Measurements from ENCODE around the gene PCDHGA6. TPM values are rescaled to one million over a fixed set of nuclear protein-coding genes. Genes with fewer than 3 reads are reported as not detected.
A peak's percentile ranks its signal among the peaks of the same experiment; 100 is the strongest.
"Not testable (repeated sequence)": the region's sequence is repeated elsewhere in the genome, so short reads cannot be mapped to it uniquely, and the experiment has no call there.

The PCDHGA6 gene
- total RNA-seq, 4 donors from 2014 or later: 2.4 to 7.5 (median 3.7) TPM

DNA sequence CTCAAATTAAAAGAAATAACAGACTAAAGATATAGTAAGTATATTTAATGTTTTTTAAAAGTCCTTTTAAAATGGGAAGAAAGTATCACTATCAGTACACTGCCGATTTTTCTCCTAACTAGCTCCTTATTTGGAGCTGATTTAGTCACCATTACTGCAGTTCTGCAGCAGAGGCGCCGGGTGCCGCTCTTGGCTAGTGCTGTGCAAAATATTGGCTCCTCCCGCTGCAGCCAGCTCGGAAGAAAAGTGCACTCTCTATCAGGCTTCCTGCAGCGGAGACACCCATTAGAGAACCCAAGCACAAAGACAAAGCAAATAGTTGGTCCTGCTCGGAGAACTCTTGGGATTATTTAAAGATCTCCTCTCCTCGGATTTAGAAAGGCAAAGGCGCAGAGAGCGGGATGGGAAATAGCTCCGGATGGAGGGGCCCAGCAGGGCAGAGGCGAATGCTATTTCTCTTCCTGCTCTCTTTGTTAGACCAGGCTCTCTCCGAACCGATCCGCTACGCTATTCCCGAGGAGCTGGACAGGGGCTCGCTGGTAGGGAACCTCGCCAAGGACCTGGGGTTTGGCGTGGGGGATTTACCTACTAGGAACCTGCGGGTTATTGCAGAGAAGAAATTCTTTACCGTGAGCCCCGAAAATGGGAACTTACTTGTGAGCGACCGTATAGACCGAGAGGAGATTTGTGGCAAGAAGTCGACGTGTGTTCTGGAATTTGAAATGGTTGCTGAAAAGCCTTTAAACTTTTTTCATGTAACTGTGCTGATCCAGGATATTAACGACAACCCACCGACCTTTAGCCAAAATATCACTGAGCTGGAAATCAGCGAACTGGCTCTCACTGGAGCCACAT lies 3.5 kb upstream of the PCDHGA6 start, which contains the start of gene PCDHGB3:
Gene PCDHGB3, plus strand, starts transcription at position 249 of the 855 bp plus-strand sequence. Its CDS starts 153 bp downstream, at position 402.
- Histone ChIP-seq H3K9me3 (peaks cover 26 to 95% of the 10 kb centered on the region in 2 donors), H3K27ac (no peak within 1 kb of the TSS), H3K4me3 (peak within 1 kb of the TSS in 1 of 4 donors; percentile 30), H3K27me3 (peaks cover 15% of the 10 kb centered on the region), H3K36me3 (peaks cover 0 to 3% (median 0%) of the 10 kb centered on the region in 4 donors), H3K4me1 (no peaks in the 10 kb centered on the region)
- DNase-seq: peak; percentile 21
- WGBS, 2 donors (ENCODE audit: low coverage in 1 of 2): 47 to 52% methylated on average over 12 to 32 of the region's 32 CpGs
- intact Hi-C loops (cut with DNase I; ENCODE audit: low total_unique reads) (no loop called here), in situ Hi-C loops (cut with MboI; ENCODE audit: low pct_ligation_motif_present in 1 of 4, low pct_unique_long_range_greater_than_20kb in 1 of 4, low sequenced_read_pairs in 3 of 4) (loop anchor here in 1 of 4 donors (25.0 kb wide), 1 partner anchor 192 kb away; no protein-coding TSS in a partner anchor)
- no peak for TF ChIP-seq POLR2A (IDR thresholded peaks at IDR 0.05)
- TF ChIP-seq, protein P1, sequence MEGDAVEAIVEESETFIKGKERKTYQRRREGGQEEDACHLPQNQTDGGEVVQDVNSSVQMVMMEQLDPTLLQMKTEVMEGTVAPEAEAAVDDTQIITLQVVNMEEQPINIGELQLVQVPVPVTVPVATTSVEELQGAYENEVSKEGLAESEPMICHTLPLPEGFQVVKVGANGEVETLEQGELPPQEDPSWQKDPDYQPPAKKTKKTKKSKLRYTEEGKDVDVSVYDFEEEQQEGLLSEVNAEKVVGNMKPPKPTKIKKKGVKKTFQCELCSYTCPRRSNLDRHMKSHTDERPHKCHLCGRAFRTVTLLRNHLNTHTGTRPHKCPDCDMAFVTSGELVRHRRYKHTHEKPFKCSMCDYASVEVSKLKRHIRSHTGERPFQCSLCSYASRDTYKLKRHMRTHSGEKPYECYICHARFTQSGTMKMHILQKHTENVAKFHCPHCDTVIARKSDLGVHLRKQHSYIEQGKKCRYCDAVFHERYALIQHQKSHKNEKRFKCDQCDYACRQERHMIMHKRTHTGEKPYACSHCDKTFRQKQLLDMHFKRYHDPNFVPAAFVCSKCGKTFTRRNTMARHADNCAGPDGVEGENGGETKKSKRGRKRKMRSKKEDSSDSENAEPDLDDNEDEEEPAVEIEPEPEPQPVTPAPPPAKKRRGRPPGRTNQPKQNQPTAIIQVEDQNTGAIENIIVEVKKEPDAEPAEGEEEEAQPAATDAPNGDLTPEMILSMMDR (IDR thresholded peaks at IDR 0.05): peak in 1 of 5 experiments; percentile 14

DNA sequence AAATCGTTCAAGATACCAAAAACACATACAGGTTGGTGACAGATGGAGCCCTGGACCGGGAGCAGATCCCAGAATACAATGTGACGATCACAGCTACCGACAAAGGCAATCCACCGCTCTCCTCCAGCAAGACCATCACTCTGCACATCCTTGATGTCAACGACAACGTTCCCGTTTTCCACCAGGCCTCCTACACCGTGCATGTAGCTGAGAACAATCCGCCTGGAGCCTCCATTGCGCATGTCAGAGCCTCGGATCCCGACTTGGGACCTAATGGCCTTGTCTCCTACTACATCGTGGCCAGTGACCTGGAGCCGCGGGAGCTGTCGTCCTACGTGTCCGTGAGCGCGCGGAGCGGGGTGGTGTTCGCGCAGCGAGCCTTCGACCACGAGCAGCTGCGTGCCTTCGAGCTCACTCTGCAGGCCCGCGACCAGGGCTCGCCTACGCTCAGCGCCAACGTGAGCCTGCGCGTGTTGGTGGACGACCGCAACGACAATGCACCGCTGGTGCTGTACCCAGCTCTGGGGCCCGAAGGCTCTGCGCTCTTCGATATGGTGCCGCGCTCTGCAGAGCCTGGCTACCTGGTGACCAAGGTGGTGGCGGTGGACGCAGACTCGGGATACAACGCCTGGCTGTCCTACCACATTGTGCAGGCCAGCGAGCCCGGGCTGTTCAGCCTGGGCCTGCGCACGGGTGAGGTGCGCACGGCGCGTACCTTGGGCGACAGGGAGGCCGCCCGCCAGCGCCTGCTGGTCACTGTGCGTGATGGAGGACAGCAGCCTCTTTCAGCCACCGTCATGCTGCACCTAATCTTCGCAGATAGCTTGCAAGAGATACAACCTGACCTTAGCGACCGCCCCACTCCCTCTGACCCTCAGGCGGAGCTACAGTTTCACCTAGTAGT lies 1.9 kb upstream of the PCDHGA6 start:
- intact Hi-C loops (cut with DNase I; ENCODE audit: low total_unique reads): no loop called here
- Histone ChIP-seq H3K4me1 (no peaks in the 10 kb centered on the region), H3K4me3 (no peak overlapping the region), H3K27me3 (peaks cover 5% of the 10 kb centered on the region), H3K27ac (no peak overlapping the region), H3K9me3 (peaks cover 19 to 90% of the 10 kb centered on the region in 2 donors), H3K36me3 (peaks cover 0 to 3% (median 0%) of the 10 kb centered on the region in 4 donors)
- no peak for DNase-seq
- 57 to 76% methylated on average over 2 to 69 of the region's 69 CpGs for WGBS, 2 donors (ENCODE audit: low coverage in 1 of 2)
- no peak for TF ChIP-seq POLR2AphosphoS5 (IDR thresholded peaks at IDR 0.05)
- no peak for TF ChIP-seq EP300 (IDR thresholded peaks at IDR 0.05; ENCODE audit: low read depth)
- TF ChIP-seq, protein P1 (IDR thresholded peaks at IDR 0.05): no peak
- no peak for TF ChIP-seq POLR2A (IDR thresholded peaks at IDR 0.05)
- in situ Hi-C loops (cut with MboI; ENCODE audit: low pct_ligation_motif_present in 1 of 4, low pct_unique_long_range_greater_than_20kb in 1 of 4, low sequenced_read_pairs in 3 of 4): loop anchor here in 1 of 4 donors (25.0 kb wide), 1 partner anchor 190 kb away; no protein-coding TSS in a partner anchor

DNA sequence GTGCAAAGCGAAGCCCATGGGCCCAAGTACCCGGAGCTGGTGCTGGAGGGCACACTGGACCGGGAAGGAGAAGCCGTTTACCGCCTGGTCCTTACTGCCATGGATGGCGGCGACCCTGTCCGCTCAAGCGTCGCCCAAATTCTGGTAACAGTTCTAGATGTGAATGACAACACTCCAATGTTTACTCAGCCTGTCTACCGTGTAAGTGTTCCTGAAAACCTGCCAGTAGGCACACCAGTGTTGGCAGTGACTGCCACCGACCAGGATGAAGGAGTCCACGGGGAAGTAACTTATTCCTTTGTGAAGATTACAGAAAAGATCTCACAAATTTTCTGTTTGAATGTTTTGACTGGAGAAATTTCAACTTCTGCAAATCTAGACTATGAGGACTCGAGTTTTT lies 936 bp downstream of the PCDHGA6 start:
- Histone ChIP-seq H3K27ac (no peak overlapping the region), H3K9me3 (peaks cover 19 to 90% of the 10 kb centered on the region in 2 donors), H3K27me3 (no peaks in the 10 kb centered on the region), H3K4me3 (no peak overlapping the region), H3K4me1 (no peaks in the 10 kb centered on the region), H3K36me3 (peaks cover 0 to 3% (median 0%) of the 10 kb centered on the region in 4 donors)
- intact Hi-C loops (cut with DNase I; ENCODE audit: low total_unique reads) (no loop called here), in situ Hi-C loops (cut with MboI; ENCODE audit: low pct_ligation_motif_present in 1 of 4, low pct_unique_long_range_greater_than_20kb in 1 of 4, low sequenced_read_pairs in 3 of 4) (loop anchor here in 2 of 4 donors (25.0 kb wide), 2 partner anchors 162 to 188 kb away; partner anchors contain the start of genes PCDHB12 (in 1 of the 2), PCDHB13 (in 1 of the 2) and PCDHB14 (in 1 of the 2))
- no peak for TF ChIP-seq POLR2AphosphoS5 (IDR thresholded peaks at IDR 0.05)
- no peak for TF ChIP-seq EP300 (IDR thresholded peaks at IDR 0.05; ENCODE audit: low read depth)
- TF ChIP-seq, protein P1 (IDR thresholded peaks at IDR 0.05): no peak
- TF ChIP-seq POLR2A (IDR thresholded peaks at IDR 0.05): no peak
- 73 to 84% methylated on average over 3 to 14 of the region's 14 CpGs for WGBS, 2 donors (ENCODE audit: low coverage in 1 of 2)
- no peak for DNase-seq

DNA sequence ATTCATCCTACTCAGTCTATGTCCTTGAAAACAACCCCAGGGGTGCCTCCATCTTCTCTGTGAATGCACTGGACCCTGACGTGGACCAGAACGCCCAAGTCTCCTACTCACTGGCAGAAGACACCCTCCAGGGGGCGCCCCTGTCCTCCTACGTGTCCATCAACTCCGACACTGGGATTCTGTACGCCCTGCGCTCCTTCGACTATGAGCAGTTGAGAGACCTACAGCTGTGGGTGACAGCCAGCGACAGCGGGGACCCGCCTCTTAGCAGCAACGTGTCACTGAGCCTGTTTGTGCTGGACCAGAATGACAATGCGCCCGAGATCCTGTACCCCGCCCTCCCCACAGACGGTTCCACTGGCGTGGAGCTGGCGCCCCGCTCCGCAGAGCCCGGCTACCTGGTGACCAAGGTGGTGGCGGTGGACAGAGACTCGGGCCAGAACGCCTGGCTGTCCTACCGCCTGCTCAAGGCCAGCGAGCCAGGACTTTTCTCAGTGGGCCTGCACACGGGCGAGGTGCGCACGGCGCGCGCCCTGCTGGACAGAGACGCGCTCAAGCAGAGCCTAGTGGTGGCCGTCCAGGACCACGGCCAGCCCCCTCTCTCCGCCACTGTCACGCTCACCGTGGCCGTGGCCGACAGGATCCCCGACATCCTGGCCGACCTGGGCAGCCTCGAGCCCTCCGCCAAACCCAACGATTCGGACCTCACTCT lies 1.9 kb downstream of the PCDHGA6 start:
- in situ Hi-C loops (cut with MboI; ENCODE audit: low pct_ligation_motif_present in 1 of 4, low pct_unique_long_range_greater_than_20kb in 1 of 4, low sequenced_read_pairs in 3 of 4): loop anchor here in 1 of 4 donors (25.0 kb wide), 1 partner anchor 163 kb away; the partner anchor contains the start of genes PCDHB12, PCDHB13 and PCDHB14
- intact Hi-C loops (cut with DNase I; ENCODE audit: low total_unique reads); DNase-seq; H3K4me1 ChIP-seq; H3K4me3 ChIP-seq; H3K36me3 ChIP-seq; H3K27ac ChIP-seq; H3K27me3 ChIP-seq: not testable (repeated sequence)
- peaks cover 17 to 87% of the 10 kb centered on the region in 2 donors for H3K9me3 ChIP-seq
- 69% methylated on average over 24 of the region's 48 CpGs; no CpG with 5 or more reads in 1 of the 2 donors for WGBS, 2 donors (ENCODE audit: low coverage in 1 of 2)
